ENCODE data around the gene MRPL38.

Gene MRPL38

DNA sequence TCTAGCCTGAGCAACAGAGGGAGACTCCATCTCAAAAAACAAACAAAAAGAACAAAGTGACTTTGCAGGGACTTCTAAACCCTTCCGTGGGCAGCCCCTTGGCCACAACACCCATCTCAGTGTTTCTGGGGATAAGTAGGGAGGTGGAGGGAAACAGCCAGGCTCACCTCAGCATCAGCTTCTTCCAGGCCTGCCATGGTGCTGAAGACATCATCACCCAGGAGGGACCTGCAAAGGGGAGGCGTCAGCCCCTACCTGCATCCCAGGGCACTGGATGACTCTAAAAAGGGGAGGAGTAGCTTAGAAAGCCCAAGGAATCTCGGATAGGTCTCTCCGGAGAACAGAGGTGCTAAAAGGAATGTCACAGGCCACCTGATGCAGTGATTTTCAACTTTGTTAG is 26.4 kb upstream of the MRPL38 start:
- no peak overlapping the region for H3K9ac ChIP-seq (ENCODE audit: low read depth, low read length)
- H3K9me3 ChIP-seq (ENCODE audit: insufficient read depth, low read depth, low read length), result no peaks in the 10 kb centered on the region
- H3K27ac ChIP-seq (ENCODE audit: low read length), result no peak overlapping the region
- no peaks in the 10 kb centered on the region for H3K4me1 ChIP-seq (ENCODE audit: insufficient read depth, low read length)
- H3K36me3 ChIP-seq (ENCODE audit: insufficient read depth, low read depth, low read length), result peaks cover 4% of the 10 kb centered on the region
- H3K4me3 ChIP-seq (ENCODE audit: low read length), result no peak overlapping the region
- H3K27me3 ChIP-seq (ENCODE audit: insufficient read depth, low read length), result no peaks in the 10 kb centered on the region

DNA sequence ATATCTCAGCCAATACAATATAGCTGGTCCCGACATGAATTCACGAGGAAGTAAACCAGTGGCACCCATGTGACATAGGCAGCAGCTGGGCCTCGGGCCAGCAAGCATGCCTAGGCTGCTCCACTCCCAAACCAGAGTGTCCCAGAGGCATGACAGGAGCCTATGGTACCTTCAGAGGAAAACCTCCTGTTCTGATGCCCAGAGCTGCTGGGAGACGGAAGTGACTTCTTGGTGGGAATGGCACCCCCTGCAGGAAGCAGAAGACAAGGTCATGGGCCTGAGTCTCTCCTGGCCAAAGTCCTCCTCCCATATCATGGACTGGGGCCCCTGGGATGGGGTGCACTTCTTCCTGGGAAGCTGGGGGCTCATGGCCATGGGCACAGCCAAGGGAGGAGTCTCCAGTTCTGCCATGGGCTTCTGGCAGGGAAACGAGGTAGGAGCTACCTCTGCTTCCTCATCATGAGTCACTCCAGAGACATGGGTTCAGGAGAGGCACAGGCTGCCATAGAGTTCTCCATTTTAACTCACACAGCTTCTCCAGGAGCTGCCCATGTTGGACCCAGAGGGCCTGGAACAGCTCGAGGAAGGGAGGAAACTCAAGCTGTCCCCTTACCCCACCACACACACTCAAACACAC is 22.7 kb upstream of the MRPL38 start:
- Histone ChIP-seq H3K36me3 (ENCODE audit: insufficient read depth, low read depth, low read length) (peaks cover 10% of the 10 kb centered on the region), H3K9me3 (ENCODE audit: insufficient read depth, low read depth, low read length) (no peaks in the 10 kb centered on the region), H3K27ac (ENCODE audit: low read length) (no peak overlapping the region), H3K4me1 (ENCODE audit: insufficient read depth, low read length) (no peaks in the 10 kb centered on the region), H3K4me3 (ENCODE audit: low read length) (no peak overlapping the region), H3K27me3 (ENCODE audit: insufficient read depth, low read length) (no peaks in the 10 kb centered on the region), H3K9ac (ENCODE audit: low read depth, low read length) (no peak overlapping the region)

DNA sequence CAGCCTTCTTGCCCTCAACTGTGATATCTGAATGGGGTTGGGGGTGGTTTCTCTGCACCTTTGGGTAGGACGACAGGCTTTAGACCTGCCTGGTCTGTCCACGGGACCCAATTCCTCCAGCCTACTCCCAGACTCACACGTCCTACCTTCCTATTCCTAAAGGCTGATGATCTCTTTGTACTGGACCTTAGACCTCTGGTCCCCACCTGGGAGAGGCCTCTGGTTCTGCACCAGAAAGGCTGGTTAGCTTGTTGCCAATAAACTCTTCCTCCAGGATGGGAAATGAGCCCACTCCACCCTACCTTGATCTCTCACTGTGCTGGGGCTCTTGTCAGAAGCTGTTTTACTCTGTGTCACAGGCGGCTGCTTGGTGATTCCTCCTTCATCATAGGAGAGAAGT is 21.8 kb upstream of the MRPL38 start:
- Histone ChIP-seq H3K4me3 (ENCODE audit: low read length) (no peak overlapping the region), H3K9ac (ENCODE audit: low read depth, low read length) (no peak overlapping the region), H3K9me3 (ENCODE audit: insufficient read depth, low read depth, low read length) (no peaks in the 10 kb centered on the region), H3K27me3 (ENCODE audit: insufficient read depth, low read length) (no peaks in the 10 kb centered on the region), H3K4me1 (ENCODE audit: insufficient read depth, low read length) (no peaks in the 10 kb centered on the region), H3K36me3 (ENCODE audit: insufficient read depth, low read depth, low read length) (peaks cover 10% of the 10 kb centered on the region), H3K27ac (ENCODE audit: low read length) (no peak overlapping the region)

DNA sequence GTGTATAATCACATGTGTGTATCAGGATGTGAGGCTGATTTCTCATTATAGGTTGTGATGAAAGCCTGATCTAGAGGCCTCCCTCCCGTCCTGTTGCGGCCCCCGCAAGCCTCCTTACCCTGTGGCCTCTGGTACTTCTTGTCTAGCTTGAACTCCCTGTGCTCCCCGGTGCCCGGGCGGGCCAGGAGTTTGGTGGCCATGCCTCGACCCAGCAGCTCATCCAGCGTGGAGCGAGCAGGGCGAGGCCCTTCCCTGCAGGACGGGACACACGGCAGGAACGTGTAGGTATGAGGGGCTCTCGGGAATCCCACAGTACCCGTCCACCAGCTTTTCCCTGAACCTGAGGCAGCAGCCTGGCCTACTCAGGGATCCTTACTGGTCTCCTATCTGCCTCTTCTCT is 21.2 kb upstream of the MRPL38 start:
- no peak overlapping the region for H3K27ac ChIP-seq (ENCODE audit: low read length)
- H3K4me1 ChIP-seq (ENCODE audit: insufficient read depth, low read length), result no peaks in the 10 kb centered on the region
- H3K36me3 ChIP-seq (ENCODE audit: insufficient read depth, low read depth, low read length), result peaks cover 10% of the 10 kb centered on the region
- no peaks in the 10 kb centered on the region for H3K27me3 ChIP-seq (ENCODE audit: insufficient read depth, low read length)
- no peak overlapping the region for H3K9ac ChIP-seq (ENCODE audit: low read depth, low read length)
- no peaks in the 10 kb centered on the region for H3K9me3 ChIP-seq (ENCODE audit: insufficient read depth, low read depth, low read length)
- H3K4me3 ChIP-seq (ENCODE audit: low read length), result no peak overlapping the region

DNA sequence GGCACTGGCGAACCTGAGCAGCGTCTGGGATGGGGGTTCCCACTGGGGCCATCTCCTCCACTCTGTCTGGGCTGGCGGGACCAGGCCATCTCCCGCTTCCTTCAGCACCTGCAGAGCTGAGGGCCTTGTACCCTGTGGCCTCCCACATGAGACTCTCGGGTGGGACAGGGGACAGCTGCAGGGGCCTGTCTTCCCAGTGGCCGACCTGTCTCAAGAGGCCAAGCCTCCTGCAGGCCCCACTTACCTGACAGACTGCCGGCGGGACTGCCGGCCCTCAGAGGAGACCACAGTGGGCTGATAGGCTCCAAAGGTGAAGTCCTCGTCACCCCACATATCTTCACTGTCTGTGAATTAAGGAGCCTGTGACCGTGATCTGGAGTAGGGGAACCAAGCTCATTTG is 20.4 kb upstream of the MRPL38 start:
- Histone ChIP-seq H3K9ac (ENCODE audit: low read depth, low read length) (no peak overlapping the region), H3K9me3 (ENCODE audit: insufficient read depth, low read depth, low read length) (no peaks in the 10 kb centered on the region), H3K4me3 (ENCODE audit: low read length) (no peak overlapping the region), H3K27ac (ENCODE audit: low read length) (no peak overlapping the region), H3K36me3 (ENCODE audit: insufficient read depth, low read depth, low read length) (peaks cover 10% of the 10 kb centered on the region), H3K4me1 (ENCODE audit: insufficient read depth, low read length) (no peaks in the 10 kb centered on the region), H3K27me3 (ENCODE audit: insufficient read depth, low read length) (no peaks in the 10 kb centered on the region)

DNA sequence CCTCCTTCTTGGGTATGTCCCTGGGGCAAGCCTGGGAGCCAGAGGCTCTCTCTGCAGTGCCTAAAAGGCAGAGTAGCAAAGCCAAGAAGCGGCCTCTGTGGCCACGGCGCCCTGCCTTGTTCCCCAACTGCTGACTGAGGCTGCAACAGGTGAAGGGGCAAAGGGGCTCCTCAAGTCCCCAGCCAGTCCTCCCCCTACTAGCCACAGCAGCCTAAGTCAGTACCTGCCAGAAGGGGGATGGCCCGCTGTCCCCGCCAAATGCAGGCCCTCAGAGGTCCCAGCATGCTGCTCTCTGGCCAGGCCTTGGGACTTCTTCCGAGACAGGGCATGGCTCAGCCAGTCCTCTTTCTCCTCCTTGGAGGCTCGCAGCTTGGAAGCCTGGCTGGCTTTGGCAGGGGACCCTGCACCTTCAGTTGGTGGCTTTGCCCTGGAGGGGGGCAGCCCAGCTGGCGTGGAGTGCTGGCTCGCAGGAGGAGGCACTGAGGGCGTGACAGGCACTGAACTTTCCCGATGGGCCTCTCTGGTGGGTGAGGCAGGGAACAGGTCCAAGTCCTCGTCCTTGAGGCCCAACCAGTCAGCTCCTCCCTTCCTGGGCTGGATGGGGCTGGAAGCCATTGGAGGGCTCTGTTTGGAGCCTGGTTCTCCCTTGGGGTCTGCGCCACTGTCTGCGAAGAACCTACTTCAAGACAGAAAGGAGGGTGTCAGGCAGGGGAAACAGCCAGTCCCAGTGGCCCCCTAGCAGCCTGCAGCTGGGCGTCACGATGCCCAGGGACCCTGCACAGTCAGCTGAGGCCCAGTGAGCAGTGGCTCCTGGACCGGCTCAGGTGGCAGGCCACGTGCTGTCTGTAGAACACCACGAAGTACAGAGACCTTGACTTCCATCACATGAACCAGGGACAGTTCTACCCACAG is 18.5 kb upstream of the MRPL38 start:
- Histone ChIP-seq H3K36me3 (ENCODE audit: insufficient read depth, low read depth, low read length) (peaks cover 10% of the 10 kb centered on the region), H3K9me3 (ENCODE audit: insufficient read depth, low read depth, low read length) (no peaks in the 10 kb centered on the region), H3K4me3 (ENCODE audit: low read length) (no peak overlapping the region), H3K27ac (ENCODE audit: low read length) (no peak overlapping the region), H3K27me3 (ENCODE audit: insufficient read depth, low read length) (no peaks in the 10 kb centered on the region), H3K9ac (ENCODE audit: low read depth, low read length) (no peak overlapping the region), H3K4me1 (ENCODE audit: insufficient read depth, low read length) (no peaks in the 10 kb centered on the region)

DNA sequence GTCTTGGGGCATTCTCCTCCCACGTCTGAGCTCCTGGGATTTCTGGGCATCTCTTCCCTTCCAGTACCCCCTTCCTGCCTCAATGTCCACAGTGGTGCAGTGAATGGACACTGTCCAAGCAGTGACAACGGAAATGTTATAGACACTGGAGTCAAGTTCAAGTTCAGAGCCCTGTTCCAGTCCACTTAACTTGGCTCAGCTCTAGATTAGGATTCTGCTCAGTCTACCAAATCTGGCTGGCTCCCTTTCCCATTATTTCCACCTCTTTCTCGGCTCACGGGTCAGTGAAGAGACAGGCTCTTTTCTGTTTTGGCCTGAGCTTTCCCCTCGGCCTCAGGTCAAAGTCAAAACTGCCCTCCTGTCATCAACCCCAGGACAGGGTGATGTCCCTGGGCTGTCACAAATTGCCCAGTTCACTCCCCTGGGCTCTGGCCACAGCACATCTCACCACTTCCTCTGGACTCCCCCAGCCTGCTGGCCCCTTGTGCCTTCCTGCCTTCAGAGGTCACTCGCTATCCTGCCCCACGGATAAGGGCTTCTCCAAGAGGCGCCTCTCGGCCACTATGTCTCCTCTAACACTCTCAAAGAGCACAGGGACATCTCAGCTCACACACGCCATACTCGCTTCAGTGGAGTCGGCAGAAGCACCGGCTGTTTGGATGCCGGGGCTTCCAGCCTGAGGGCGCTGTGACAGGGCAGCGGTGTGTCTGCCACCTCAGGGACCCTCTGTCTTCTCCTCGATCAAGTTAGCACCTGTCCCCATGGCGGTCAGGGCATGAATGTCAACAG is 17.7 kb upstream of the MRPL38 start:
- no peak overlapping the region for H3K9ac ChIP-seq (ENCODE audit: low read depth, low read length)
- H3K9me3 ChIP-seq (ENCODE audit: insufficient read depth, low read depth, low read length), result no peaks in the 10 kb centered on the region
- H3K36me3 ChIP-seq (ENCODE audit: insufficient read depth, low read depth, low read length), result peaks cover 10% of the 10 kb centered on the region
- no peaks in the 10 kb centered on the region for H3K27me3 ChIP-seq (ENCODE audit: insufficient read depth, low read length)
- H3K4me1 ChIP-seq (ENCODE audit: insufficient read depth, low read length), result no peaks in the 10 kb centered on the region
- no peak overlapping the region for H3K4me3 ChIP-seq (ENCODE audit: low read length)
- no peak overlapping the region for H3K27ac ChIP-seq (ENCODE audit: low read length)

DNA sequence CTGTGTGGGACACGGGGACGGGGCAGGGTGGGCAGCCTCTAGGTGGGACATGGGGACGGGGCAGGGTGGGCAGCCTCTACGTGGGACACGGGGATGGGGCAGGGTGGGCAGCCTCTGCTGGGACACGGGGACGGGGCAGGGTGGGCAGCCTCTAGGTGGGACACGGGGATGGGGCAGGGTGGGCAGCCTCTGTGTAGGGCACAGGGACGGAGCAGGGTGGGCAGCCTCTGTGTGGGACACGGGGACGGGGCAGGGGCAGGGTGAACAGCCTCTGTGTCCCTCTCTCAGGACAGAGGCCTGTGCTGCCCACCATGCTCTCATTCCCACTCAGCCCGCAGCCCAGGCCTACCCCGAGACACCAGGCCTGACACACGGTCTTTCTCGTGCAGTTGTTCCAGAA is 16.9 kb upstream of the MRPL38 start:
- Histone ChIP-seq H3K27me3 (ENCODE audit: insufficient read depth, low read length) (no peaks in the 10 kb centered on the region), H3K9me3 (ENCODE audit: insufficient read depth, low read depth, low read length) (no peaks in the 10 kb centered on the region), H3K36me3 (ENCODE audit: insufficient read depth, low read depth, low read length) (peaks cover 10% of the 10 kb centered on the region), H3K4me3 (ENCODE audit: low read length) (no peak overlapping the region), H3K27ac (ENCODE audit: low read length) (no peak overlapping the region), H3K4me1 (ENCODE audit: insufficient read depth, low read length) (no peaks in the 10 kb centered on the region), H3K9ac (ENCODE audit: low read depth, low read length) (no peak overlapping the region)

DNA sequence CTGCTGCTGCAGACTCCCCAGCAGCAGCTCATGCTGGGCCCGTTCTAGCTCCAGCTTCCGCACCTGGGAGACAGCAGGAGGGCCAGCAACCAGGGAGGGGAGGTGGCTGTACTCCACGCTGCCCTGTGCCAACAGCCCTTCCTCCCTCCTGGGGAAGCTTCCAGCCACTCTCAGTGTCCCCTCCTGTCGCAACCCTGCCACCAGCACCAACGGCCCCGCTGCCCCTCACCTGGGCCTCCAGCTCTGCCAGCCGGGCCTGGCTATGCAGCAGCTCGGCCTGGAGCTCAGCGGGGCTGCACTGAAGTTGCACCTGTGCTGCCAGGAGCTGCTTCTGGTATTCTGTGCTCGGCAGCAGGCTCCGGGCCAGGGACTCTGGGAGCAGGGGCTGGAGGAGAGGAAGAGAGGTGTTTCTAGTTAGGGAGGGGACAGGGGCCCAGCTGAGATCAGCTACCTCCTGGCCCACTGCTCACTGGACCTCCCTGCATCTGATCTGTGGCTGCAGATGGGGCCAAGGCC is 15.4 kb upstream of the MRPL38 start:
- Histone ChIP-seq H3K9me3 (ENCODE audit: insufficient read depth, low read depth, low read length) (no peaks in the 10 kb centered on the region), H3K9ac (ENCODE audit: low read depth, low read length) (no peak overlapping the region), H3K36me3 (ENCODE audit: insufficient read depth, low read depth, low read length) (no peaks in the 10 kb centered on the region; the same call in 1 of the 2 replicates), H3K27ac (ENCODE audit: low read length) (no peak overlapping the region), H3K27me3 (ENCODE audit: insufficient read depth, low read length) (no peaks in the 10 kb centered on the region), H3K4me1 (ENCODE audit: insufficient read depth, low read length) (no peaks in the 10 kb centered on the region), H3K4me3 (ENCODE audit: low read length) (no peak overlapping the region)

DNA sequence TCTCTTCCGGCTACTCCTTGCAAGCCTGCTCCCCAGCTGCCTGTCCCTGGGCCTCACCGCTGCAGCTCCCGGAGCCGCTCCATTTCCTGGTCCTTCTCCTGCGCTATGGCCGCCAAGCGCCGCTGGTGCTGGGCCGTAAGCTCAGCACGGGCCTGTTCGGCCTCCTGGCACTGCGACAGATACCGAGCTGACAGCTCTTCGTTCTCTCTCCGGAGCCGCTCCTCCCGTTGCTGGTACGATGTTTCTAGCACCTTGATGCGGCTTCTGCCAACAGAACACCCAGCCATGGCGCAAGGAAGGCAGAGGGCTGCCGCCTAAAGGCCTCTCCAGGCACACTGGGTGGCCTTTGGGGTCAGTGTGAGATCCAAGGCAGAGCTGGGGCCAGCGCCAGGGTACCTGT is 14.9 kb upstream of the MRPL38 start:
- H3K4me1 ChIP-seq (ENCODE audit: insufficient read depth, low read length), result no peaks in the 10 kb centered on the region
- no peaks in the 10 kb centered on the region for H3K9me3 ChIP-seq (ENCODE audit: insufficient read depth, low read depth, low read length)
- no peak overlapping the region for H3K27ac ChIP-seq (ENCODE audit: low read length)
- H3K36me3 ChIP-seq (ENCODE audit: insufficient read depth, low read depth, low read length), result no peaks in the 10 kb centered on the region; the same call in 1 of the 2 replicates
- H3K9ac ChIP-seq (ENCODE audit: low read depth, low read length), result no peak overlapping the region
- H3K4me3 ChIP-seq (ENCODE audit: low read length), result no peak overlapping the region
- no peaks in the 10 kb centered on the region for H3K27me3 ChIP-seq (ENCODE audit: insufficient read depth, low read length)

DNA sequence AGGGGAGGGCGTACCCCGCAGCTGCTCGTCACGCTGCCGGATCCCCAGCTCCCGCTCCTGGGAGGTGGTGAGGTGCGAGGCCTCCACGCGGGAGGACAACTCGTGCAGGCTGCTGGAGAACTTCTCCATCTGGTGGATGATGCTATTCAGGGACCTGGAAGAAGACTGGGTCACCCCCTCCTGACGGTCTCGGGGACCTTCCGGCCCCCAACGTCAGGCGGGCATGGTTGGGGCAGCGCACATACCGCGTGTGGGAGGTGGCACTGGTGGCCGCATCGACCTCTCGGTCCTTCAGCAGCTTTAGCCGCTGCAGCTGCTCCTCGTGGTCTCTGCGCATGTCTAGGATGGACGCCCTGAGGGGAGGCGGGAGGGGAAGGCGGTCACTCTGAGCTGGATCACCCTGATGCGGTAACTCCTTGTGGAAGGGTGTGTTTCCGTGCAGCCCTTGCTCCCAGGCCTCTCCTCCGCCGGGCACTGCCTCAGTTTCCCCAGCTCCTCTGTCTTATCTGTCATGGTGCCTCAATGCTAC is 13.3 kb upstream of the MRPL38 start:
- Histone ChIP-seq H3K4me3 (ENCODE audit: low read length) (no peak overlapping the region), H3K27ac (ENCODE audit: low read length) (no peak overlapping the region), H3K9me3 (ENCODE audit: insufficient read depth, low read depth, low read length) (no peaks in the 10 kb centered on the region), H3K36me3 (ENCODE audit: insufficient read depth, low read depth, low read length) (no peaks in the 10 kb centered on the region; the same call in 1 of the 2 replicates), H3K9ac (ENCODE audit: low read depth, low read length) (no peak overlapping the region), H3K27me3 (ENCODE audit: insufficient read depth, low read length) (no peaks in the 10 kb centered on the region), H3K4me1 (ENCODE audit: insufficient read depth, low read length) (no peaks in the 10 kb centered on the region)

Measured in iPS-20b (cell line).